ENCODE measurements around the gene SYNRG. TPM values are rescaled to one million over a fixed set of nuclear protein-coding genes. Genes with fewer than 3 reads are reported as not detected.
A peak's percentile ranks its signal among the peaks of the same experiment; 100 is the strongest.

Gene SYNRG
- total and polyA plus RNA-seq, 2 of the 13 experiments (the other 11 are each of a cell fraction or from before 2014, with no cell fraction given) = 7.3 to 8.7 TPM

GRCh38 chr17:37607637-37608331 lies 1.4 kb downstream of the SYNRG start:
- WGBS (ENCODE audit: low lambda C conversion rate) = 70% methylated on average over 26 of the region's 26 CpGs
- peak overlapping the region; percentile 89 for H3K9ac ChIP-seq (ENCODE audit: insufficient read depth, low read depth, low read length)
- no peaks in the 10 kb centered on the region; the same call in 1 of the 2 replicates for H4K20me1 ChIP-seq (ENCODE audit: insufficient read depth, low read length)
- H3K36me3 ChIP-seq (replicated peaks in 1 of 2; ENCODE audit: control insufficient read depth in 1 of 2, insufficient read depth in 2 of 2, low read length in 2 of 2) = peaks cover 0 to under 1% of the 10 kb centered on the region in 2 experiments; a peak in 1 of 5 replicates
- BruUV-seq (replicated peaks) = no TSS peak
- no peak overlapping the region for H2AFZ ChIP-seq (ENCODE audit: low read length)
- H3K4me3 ChIP-seq (replicated peaks in 1 of 3; ENCODE audit: insufficient read depth in 1 of 3, low read depth in 2 of 3, low read length in 3 of 3) = peak overlapping the region; percentile 89 to 99 (median 92)
- peak overlapping the region; percentile 77 for H3K4me2 ChIP-seq (ENCODE audit: low read depth, low read length)
- in situ Hi-C loops (cut with HindIII; ENCODE audit: extremely low pct_ligation_motif_present, low pct_unique_long_range_greater_than_20kb) (no loop called here), intact Hi-C loops (cut with micrococcal nuclease; ENCODE audit: unreplicated experiment) (no loop called here)
- ChIA-PET POLR2A (interaction anchor here (0.9 to 2.1 kb wide), 3 partner anchors 116 to 163 kb away, joined by 3 to 7 read pairs (median 3); partner anchors contain the start of gene DUSP14), CTCF (ENCODE audit: low intra/inter-chr PET ratio, low total read pairs) (no interaction called here)
- peak; percentile 24; the same call in 1 of the 2 replicates for TF ChIP-seq ZBTB33 (CRISPR knock-in tag; IDR thresholded peaks at IDR 0.05)
- peak; percentile 49; the same call in 1 of the 2 replicates for TF ChIP-seq ZNF460 (CRISPR knock-in tag; IDR thresholded peaks at IDR 0.05; ENCODE audit: borderline replicate concordance)
- TF ChIP-seq CEBPZ (IDR thresholded peaks at IDR 0.05; ENCODE audit: low read length) = no peak
- TF ChIP-seq ZNF121 (CRISPR knock-in tag; IDR thresholded peaks at IDR 0.05) = peak; percentile 59
- TF ChIP-seq ZBTB38 (CRISPR knock-in tag; IDR thresholded peaks at IDR 0.05) = peak; percentile 92
- H3K4me1 ChIP-seq (ENCODE audit: insufficient read depth, low read length) = peaks cover 28% of the 10 kb centered on the region
- no peaks in the 10 kb centered on the region for H3K27me3 ChIP-seq (ENCODE audit: control insufficient read depth in 1 of 2, insufficient read depth in 2 of 2, low read length in 2 of 2)
- H3K27ac ChIP-seq (ENCODE audit: extremely low read length, insufficient read depth, low read length) = peak overlapping the region; percentile 92
- FAIRE-seq (no peak), ATAC-seq (no peak), DNase-seq (ENCODE audit: low spot score) (no peak)
- peaks cover 29% of the 10 kb centered on the region for H3K79me2 ChIP-seq (ENCODE audit: insufficient read depth, low read length)
- H3K9me3 ChIP-seq (ENCODE audit: low read length) = no peaks in the 10 kb centered on the region

Data from HepG2 (cell line).